GM21367 (cell line): ENCODE data around the gene MYL7.

ENCODE experiments used
- ATAC-seq: cut with Tn5 transposase; IDR thresholded peaks from one replicate; pipeline ENCODE4 v1.9.1; 2021; ENCODE audit not compliant: unreplicated experiment

Gene MYL7

GRCh38 chr7:44112997-44113763 lies 28.0 kb downstream of the MYL7 start:
- ATAC-seq, result no peak

GRCh38 chr7:44112231-44112996 lies 28.7 kb downstream of the MYL7 start:
- no peak for ATAC-seq

GRCh38 chr7:44111761-44112160 lies 29.4 kb downstream of the MYL7 start:
- ATAC-seq, result no peak

GRCh38 chr7:44110719-44111635 lies 30.2 kb downstream of the MYL7 start:
- no peak for ATAC-seq

GRCh38 chr7:44109991-44110390 lies 31.1 kb downstream of the MYL7 start:
- ATAC-seq, result no peak

GRCh38 chr7:44108768-44109750 lies 32.1 kb downstream of the MYL7 start:
- no peak for ATAC-seq

GRCh38 chr7:44107961-44108767 lies 33.0 kb downstream of the MYL7 start:
- ATAC-seq, result no peak

- ATAC-seq, result no peak
These were observed 33.8 kb downstream of the MYL7 start for GRCh38 chr7:44107116-44107960.

- ATAC-seq, result no peak
These were observed 34.6 kb downstream of the MYL7 start for GRCh38 chr7:44106311-44107065.

- no peak for ATAC-seq
These were observed 35.3 kb downstream of the MYL7 start for GRCh38 chr7:44105832-44106231.

- no peak for ATAC-seq
These were observed 36.0 kb downstream of the MYL7 start for GRCh38 chr7:44104860-44105771.

- ATAC-seq, result no peak
These were observed 36.9 kb downstream of the MYL7 start, which contains the start of gene AEBP1 for GRCh38 chr7:44103923-44104859. TSS of gene AEBP1 (plus strand) at chr7:44104345. CDS start at chr7:44104666, 321 bp downstream.

GRCh38 chr7:44103566-44103922 lies 37.6 kb downstream of the MYL7 start:
- no peak for ATAC-seq

- ATAC-seq, result no peak
These were observed 38.1 kb downstream of the MYL7 start for GRCh38 chr7:44102846-44103565.
